Measurements from ENCODE around the gene ETFBKMT. TPM values are rescaled to one million over a fixed set of nuclear protein-coding genes. Genes with fewer than 3 reads are reported as not detected.

The ETFBKMT gene
- total RNA-seq, 1 experiment from 2014 or later, result 2.0 TPM

GRCh38 chr12:31647086-31647491, 12.4 kb upstream of the ETFBKMT start:
- ChIA-PET POLR2A (no interaction called here), CTCF (interaction anchor here (0.8 to 1.5 kb wide), 2 partner anchors 244 to 396 kb away, joined by 4 to 5 read pairs; no protein-coding TSS in a partner anchor)
- Mint-ChIP-seq H3K4me1 (peaks cover 5% of the 10 kb centered on the region; the same call in 1 of the 2 replicates), H3K9me3 (no peaks in the 10 kb centered on the region), H3K27ac (0 out of 2 replicates have a peak overlapping the region, but pooled peaks have one; percentile 1), H3K4me3 (no peak overlapping the region), H3K27me3 (ENCODE audit: low read depth) (no peaks in the 10 kb centered on the region), H3K36me3 (no peaks in the 10 kb centered on the region)
- TF ChIP-seq ATF6 (CRISPR knock-in tag; IDR thresholded peaks at IDR 0.05), result no peak
- TF ChIP-seq ZNF423 (CRISPR knock-in tag; IDR thresholded peaks at IDR 0.05), result no peak
- no peak for TF ChIP-seq GTF2I (CRISPR knock-in tag; conservative IDR thresholded peaks at IDR 0.05)
- TF ChIP-seq ERG (CRISPR knock-in tag; IDR thresholded peaks at IDR 0.05), result no peak
- TF ChIP-seq ZNF532 (CRISPR knock-in tag; IDR thresholded peaks at IDR 0.05; ENCODE audit: borderline replicate concordance), result no peak
- TF ChIP-seq E2F4 (CRISPR knock-in tag; IDR thresholded peaks at IDR 0.05; ENCODE audit: borderline replicate concordance, low read depth), result no peak
- no peak for TF ChIP-seq ZNF671 (CRISPR knock-in tag; IDR thresholded peaks at IDR 0.05)
- TF ChIP-seq MLX (CRISPR knock-in tag; IDR thresholded peaks at IDR 0.05), result no peak
- no peak for TF ChIP-seq ELF4 (CRISPR knock-in tag; IDR thresholded peaks at IDR 0.05; ENCODE audit: low read depth)
- no peak for TF ChIP-seq EMX1 (CRISPR knock-in tag; IDR thresholded peaks at IDR 0.05)
- no peak for TF ChIP-seq ARID4B (CRISPR knock-in tag; IDR thresholded peaks at IDR 0.05; ENCODE audit: borderline replicate concordance)
- TF ChIP-seq RORB (CRISPR knock-in tag; IDR thresholded peaks at IDR 0.05), result no peak
- no peak for TF ChIP-seq RELA (CRISPR knock-in tag; IDR thresholded peaks at IDR 0.05; ENCODE audit: borderline replicate concordance)
- ATAC-seq (no peak), DNase-seq (ENCODE audit: low spot score) (no peak)

Data from WTC11 (cell line).